HG03045 (cell line): Measurements from ENCODE around the gene PCYT2.

ENCODE experiments used
- ATAC-seq: cut with Tn5 transposase; IDR thresholded peaks from one replicate; pipeline ENCODE4 v1.9.1; 2021; ENCODE audit warnings: mild to moderate bottlenecking, moderate library complexity; ENCODE audit not compliant: unreplicated experiment

PCYT2 gene

GRCh38 chr17:81902023-81902652 lies 9.1 kb downstream of the PCYT2 start, which contains the start of gene NPB:
TSS of gene NPB (plus strand) at chr17:81902238. CDS start at chr17:81902278, 40 bp downstream.
- no peak for ATAC-seq

GRCh38 chr17:81901167-81902022 lies 9.8 kb downstream of the PCYT2 start:
- no peak for ATAC-seq

- ATAC-seq, result no peak
These were observed 10.9 kb downstream of the PCYT2 start for GRCh38 chr17:81900181-81900820.

GRCh38 chr17:81899514-81900166 lies 11.6 kb downstream of the PCYT2 start:
- ATAC-seq, result no peak

- ATAC-seq, result no peak
These were observed 12.3 kb downstream of the PCYT2 start for GRCh38 chr17:81898885-81899284.

GRCh38 chr17:81898029-81898866 lies 13.0 kb downstream of the PCYT2 start:
- ATAC-seq, result no peak

GRCh38 chr17:81895400-81895799 lies 15.8 kb downstream of the PCYT2 start:
- no peak for ATAC-seq

- peak; percentile 29 for ATAC-seq
These were observed 20.0 kb downstream of the PCYT2 start for GRCh38 chr17:81891303-81891552.

- ATAC-seq, result no peak
These were observed 20.5 kb downstream of the PCYT2 start for GRCh38 chr17:81890447-81891302.

GRCh38 chr17:81889602-81890001 lies 21.6 kb downstream of the PCYT2 start:
- ATAC-seq, result no peak

- no peak for ATAC-seq
These were observed 22.1 kb downstream of the PCYT2 start for GRCh38 chr17:81888988-81889595.

- ATAC-seq, result no peak
These were observed 22.9 kb downstream of the PCYT2 start for GRCh38 chr17:81888105-81888987.

GRCh38 chr17:81885869-81886548 lies 25.2 kb downstream of the PCYT2 start:
- no peak for ATAC-seq

- no peak for ATAC-seq
These were observed 25.7 kb downstream of the PCYT2 start for GRCh38 chr17:81885454-81885853.

GRCh38 chr17:81884968-81885367 lies 26.2 kb downstream of the PCYT2 start:
- ATAC-seq, result no peak

- ATAC-seq, result no peak
These were observed 26.7 kb downstream of the PCYT2 start for GRCh38 chr17:81884520-81884919.

GRCh38 chr17:81879121-81879520 lies 32.1 kb downstream of the PCYT2 start:
- no peak for ATAC-seq

- ATAC-seq, result no peak
These were observed 32.9 kb downstream of the PCYT2 start for GRCh38 chr17:81878294-81878693.
